HTR-8/SVneo (cell line): ENCODE data around the gene RALGAPB.

ENCODE experiments used
- DNase-seq: peaks from one replicate; pipeline ENCODE4 v3.0.0; 2011; ENCODE audit warnings: low spot score, mixed read lengths; ENCODE audit not compliant: insufficient read length
- FAIRE-seq: peaks from 2 replicates; lab custom pipeline; 2011; peaks lifted over from hg19 to GRCh38; lab: Jason Lieb, UNC

The RALGAPB gene

GRCh38 chr20:38538789-38539188 is 66.1 kb downstream of the RALGAPB start:
- DNase-seq (no peak), FAIRE-seq (no peak)

DNA sequence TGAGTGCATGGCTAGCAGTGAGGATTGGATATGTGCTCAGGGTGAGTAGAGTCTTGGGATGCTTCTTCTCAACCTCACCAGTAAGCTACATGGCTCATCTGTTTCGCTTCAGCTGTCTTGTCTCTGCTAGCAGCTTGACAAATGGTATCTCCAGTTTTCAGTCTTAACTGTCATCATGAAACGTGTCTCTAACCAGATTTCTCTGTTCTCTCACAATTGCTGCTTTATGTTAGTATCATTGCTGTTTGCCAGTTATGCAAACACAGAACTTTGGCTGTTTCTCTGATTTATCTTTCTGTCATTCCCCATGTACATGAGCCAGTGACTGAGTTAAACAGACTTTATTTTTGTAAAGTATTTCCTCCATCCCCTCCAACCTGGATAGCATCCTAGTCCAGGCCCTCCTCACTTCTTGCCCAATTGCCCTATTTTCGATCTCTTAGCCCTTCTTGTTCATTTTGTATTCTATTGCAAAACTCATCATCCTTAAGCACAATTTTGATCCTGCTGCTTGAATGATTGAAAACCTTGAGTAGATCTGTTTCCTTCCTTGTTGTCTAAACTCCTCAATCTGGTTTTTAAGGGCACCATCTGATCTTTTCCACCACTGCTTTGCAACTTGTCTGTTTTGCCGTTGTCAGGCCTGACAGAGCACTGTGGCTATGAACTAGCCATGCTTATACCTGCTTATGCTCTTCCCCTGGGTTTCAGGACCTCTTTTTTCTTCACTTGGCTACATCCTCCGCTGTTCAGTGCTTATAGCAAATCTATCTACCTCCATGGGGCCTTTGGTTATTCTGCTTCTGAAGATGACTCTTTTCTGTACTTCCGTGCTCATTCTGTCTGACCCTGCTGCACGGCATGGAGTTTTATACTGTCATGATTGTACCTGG is 70.6 kb downstream of the RALGAPB start:
- FAIRE-seq (peak; percentile 81), DNase-seq (no peak)

DNA sequence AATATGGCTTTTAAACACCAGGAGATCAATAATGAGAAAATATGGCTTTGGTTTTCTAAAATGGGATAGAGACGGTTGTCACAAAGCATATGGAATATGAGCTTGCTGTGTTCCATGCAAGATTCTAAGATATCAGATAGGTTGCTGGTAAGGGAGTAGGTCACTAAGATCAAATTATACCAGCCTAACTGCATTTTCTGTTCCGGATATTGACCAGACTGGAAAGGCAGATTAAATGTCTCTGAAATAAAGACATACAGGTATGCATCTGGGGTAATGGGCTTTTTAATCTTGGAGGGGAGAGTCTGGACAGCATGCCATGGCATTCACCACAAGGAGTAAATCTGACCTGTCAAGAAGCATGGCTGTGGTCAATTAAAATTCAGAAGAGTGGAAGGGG is 73.1 kb downstream of the RALGAPB start:
- no peak for DNase-seq
- FAIRE-seq = no peak

DNA sequence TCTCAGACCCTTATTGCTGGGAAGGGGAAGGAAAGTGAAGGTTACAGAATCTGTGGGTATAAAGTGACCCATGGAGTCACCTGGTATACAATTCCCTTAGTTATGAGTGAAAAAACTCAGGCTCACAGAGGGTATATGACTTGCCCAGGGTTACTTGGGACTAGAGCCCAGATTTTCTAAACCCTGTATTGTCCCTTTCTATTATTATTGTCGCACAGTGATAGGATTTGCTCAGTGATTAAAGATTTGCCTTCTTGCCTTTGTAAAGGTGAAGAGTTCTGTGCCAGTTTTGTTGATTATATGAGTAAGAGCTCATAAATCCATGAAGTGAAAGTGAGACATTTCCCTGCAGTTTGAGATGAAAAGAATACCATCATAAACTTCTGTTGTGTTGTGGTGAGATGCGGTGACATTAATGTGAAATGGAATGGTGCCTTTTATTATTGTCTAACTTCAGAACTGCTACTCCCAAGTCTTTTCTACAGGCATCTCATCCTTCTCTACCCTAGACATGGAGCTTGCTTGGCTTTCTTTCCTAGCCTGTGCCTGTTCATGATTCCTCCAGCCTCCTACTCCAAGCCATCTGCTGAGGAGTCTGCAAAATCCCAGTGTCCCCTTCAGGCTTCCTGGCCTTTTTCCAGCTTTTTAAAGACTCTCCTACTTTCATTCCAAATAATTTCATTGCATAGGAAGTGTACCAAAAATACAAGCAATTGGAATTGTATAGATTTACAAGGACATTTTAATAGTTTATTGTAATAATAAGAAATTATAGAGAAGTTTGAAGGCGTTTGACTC is 74.8 kb downstream of the RALGAPB start:
- DNase-seq (no peak), FAIRE-seq (no peak)

GRCh38 chr20:38548356-38549083 is 75.9 kb downstream of the RALGAPB start:
- DNase-seq = no peak
- FAIRE-seq = no peak

DNA sequence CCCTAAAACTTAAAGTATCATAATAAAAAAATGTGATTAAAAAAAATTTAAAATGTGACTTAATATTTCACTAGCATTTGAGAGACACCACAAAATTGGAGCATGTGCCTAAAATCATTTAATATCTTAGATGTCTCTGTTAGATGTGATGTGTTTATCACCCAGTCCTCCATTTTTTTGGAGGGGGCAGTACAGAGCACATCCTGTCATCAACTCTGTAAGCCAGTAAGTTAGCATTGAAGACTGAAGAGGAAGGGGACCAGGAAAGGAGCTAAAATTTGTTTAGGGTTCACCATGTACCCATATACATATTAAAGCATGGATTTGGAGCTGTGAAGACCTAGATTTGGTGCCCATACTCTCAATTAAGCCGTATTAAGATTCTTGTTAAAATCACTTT is 77.6 kb downstream of the RALGAPB start:
- no peak for FAIRE-seq

DNA sequence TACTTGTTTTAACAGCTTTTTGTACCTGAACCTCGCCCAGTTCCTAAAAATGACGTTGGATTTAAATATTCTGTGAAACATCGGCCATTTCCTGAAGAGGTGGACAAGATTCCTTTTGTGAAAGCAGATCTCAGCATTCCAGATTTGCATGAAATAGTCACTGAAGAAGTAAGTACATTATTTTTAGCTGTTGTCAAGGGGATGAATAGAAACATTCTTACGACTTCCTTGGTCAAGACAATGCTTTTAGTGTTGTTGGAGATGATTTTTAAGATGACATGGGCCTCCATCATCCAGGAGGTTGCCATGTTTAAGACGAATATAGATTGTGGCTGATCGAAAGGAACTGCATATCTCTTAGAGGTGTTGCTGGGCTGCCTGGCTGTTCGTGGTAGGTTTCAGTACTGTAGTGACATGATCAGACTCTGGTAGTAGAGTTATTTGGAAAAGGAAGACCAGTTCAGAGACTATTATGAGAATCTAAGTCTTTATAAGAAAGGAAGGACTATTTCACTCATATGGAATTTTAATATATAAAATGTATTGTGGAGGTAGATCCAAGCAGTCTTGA is 78.5 kb downstream of the RALGAPB start:
- FAIRE-seq (peak; percentile 42), DNase-seq (no peak)

More for the DNA sequence above, 77.6 kb downstream of the RALGAPB start:
- peak; percentile 26 for DNase-seq

DNA sequence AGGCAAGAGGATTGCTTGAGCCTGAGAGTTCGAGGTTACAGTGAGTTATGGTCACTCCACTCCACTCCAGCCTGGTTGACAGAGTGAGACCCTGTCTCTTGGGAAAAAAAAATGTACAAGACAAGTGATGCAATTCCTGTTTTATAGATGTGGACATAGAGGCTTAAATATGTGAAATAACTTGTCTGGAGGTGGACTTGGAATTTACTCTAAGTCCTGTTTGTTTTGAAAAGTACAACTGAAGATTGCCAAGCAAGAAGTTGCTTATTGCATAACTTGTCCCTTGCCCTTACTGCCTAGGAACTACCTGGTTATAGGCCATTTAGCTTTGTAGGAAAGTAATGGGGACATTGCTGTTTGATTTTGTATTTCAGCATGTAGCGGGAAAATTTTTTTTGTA is 82.3 kb downstream of the RALGAPB start:
- peak; percentile 9 for FAIRE-seq
- no peak for DNase-seq

DNA sequence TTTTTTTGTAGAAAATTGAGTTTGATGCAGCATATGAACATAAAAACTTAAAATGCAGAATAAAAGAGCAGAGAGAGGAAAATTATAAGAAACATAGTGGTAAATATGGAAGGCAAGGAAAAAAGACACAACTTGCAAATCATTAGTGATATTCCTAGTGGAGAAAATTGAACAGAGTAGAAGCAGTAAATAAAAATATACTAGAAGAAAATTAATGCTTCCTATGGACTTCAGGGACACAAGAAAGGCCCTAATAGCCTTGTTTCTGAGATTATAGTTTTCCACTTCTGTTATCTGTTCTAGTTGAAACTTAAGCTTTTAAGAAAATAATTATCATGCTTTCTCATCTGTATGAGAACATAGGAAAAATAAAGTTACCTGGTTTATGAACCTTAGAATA is 82.8 kb downstream of the RALGAPB start:
- FAIRE-seq (no peak), DNase-seq (no peak)

- FAIRE-seq = peak; percentile 88
- no peak for DNase-seq
Observed at GRCh38 chr20:38557174-38557573, 84.5 kb downstream of the RALGAPB start.

DNA sequence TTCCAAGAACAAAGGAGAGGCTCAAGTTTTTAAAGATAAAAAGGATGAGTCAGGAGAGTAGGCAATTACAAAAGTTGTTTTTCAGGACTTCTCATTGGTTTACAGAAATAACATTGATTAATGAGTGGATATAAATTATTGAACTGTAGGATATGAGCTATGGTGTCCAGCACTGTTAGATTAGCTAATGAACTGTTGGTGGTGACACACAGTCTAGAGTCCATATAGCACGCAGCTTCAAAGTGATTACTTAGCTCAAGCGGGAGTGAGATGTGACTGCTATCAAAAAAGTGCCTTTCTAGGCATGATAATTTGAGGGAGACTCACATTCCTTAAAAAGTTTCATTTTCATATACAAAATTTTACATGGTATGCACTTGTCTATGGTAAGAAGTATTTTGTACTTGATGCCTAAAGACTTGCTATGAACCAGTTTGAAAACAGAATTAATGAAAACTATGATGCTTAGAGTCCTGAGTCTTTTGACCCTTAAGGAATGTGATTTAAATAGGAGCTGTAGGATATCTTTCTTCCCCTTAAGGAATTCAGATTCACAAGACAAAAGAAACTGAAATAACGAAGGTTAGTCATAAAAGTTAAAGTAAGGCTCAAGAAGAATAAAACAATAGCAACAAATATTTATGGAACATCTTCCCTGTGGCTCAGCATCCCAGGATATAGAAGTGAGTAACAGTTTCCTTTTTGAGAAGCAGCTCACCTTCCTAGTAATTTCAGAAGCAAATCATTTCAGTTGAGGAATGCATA is 86.1 kb downstream of the RALGAPB start:
- DNase-seq (no peak), FAIRE-seq (no peak)

DNA sequence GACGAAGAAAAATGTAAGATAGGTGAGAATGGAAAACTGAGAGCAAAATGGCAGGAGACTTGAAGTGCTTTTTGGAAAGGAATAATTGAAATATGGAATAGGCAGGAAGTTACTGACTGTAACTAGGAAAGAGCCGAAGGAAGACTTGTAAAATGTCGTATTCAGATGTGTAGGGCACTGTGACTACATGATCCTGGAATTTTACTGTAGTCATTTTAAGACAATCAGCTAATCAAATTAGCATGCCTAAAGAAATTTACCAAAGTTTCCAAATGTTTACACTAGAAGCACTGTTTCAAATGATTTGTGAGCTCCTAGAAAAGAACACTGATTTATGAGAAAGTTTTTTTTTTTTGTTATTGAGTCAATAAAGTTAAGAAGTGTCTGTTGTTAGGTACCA is 87.1 kb downstream of the RALGAPB start:
- FAIRE-seq (peak; percentile 68), DNase-seq (no peak)

GRCh38 chr20:38563802-38564431 is 91.3 kb downstream of the RALGAPB start:
- FAIRE-seq = peak; percentile 68

GRCh38 chr20:38564680-38565079 is 92.0 kb downstream of the RALGAPB start:
- FAIRE-seq (no peak), DNase-seq (no peak)

More at GRCh38 chr20:38563802-38564431, 91.3 kb downstream of the RALGAPB start:
- DNase-seq = no peak

DNA sequence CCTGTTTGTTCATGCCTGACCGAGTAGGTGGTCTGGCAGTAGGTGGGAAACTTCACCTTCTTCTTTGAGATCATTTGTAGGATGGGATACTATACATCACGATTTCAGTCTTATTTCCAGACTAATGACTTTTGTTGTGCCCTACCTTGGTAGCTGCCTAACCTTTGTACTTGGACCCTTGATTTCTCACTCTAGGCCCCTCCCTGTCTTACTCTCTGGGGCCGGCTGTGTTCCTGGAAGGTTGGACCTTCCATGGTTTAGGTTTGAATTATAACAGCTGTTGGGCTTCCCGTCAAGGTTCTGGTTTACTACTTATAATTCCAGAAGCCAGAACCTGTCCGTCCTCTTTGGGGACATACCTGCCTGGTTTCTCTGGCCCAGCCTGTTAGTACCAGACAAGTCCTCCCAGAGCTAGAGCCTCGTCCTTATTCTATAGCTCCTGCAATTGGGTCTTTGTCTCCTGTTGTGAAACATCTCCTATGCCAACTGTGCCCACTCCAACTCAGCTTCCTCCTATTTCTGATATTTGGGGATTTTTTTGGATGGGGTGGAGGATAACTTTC is 93.5 kb downstream of the RALGAPB start:
- DNase-seq (no peak), FAIRE-seq (peak; percentile 60)

- DNase-seq (no peak), FAIRE-seq (peak; percentile 55)
Observed at GRCh38 chr20:38569747-38570525, 97.3 kb downstream of the RALGAPB start.

DNA sequence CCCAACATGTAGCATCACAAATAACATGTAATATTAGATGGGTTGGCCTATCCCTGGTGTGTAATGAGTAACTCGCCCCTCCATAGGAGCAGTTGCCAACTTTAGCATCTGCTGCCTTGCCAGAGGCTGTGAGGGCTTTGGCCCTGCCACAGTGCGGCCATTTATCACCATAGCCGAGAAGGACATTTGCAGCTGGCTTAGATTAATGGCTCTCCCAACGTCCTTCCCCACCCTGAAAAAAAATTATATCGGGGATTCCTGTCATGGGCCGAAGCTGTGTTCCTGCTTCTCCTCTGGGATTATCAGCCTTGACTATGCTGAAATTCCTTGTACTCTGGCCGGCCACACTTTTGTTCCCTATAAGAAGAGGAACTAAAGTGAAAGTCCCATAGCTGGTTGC is 100.8 kb downstream of the RALGAPB start:
- peak; percentile 16 for FAIRE-seq
- no peak for DNase-seq
